ENCODE measurements around the gene OXER1.

OXER1 gene

DNA sequence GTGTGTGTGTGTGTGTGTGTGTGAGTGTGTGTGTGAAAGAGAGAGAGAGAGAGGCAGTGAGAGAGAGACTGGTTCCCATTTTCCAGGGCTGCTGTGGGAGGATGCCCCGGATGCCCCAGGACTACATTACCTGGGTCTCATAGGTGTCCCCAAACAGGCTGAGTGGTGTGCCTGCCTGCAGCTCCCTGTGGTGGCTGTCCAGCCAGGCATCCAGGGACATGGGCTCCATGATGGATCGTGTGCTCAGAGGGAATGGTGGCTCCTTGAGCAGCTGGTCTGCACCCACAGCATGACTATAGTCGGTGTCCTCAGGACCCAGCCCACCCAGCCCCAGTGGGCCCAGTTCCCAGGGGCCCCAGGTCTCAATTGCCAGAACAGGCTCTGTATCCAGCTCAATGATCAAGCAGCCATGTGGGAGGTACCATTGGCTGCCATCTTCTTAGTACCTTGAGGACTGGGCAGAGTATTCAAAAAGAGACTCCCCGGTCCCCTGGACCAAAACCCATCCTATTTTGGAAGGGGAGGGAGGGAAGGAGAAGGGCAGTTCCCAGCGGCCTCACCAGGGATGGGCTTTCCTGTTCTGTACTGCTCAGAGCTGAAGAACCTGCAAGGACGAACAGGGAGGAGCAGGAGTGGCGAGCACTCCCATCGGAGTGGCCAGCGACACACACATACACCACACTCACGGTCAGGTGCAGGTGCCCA, 5.8 kb upstream of the OXER1 start:
- DNase-seq (ENCODE audit: low read depth in 2 of 2) = no peak

DNA sequence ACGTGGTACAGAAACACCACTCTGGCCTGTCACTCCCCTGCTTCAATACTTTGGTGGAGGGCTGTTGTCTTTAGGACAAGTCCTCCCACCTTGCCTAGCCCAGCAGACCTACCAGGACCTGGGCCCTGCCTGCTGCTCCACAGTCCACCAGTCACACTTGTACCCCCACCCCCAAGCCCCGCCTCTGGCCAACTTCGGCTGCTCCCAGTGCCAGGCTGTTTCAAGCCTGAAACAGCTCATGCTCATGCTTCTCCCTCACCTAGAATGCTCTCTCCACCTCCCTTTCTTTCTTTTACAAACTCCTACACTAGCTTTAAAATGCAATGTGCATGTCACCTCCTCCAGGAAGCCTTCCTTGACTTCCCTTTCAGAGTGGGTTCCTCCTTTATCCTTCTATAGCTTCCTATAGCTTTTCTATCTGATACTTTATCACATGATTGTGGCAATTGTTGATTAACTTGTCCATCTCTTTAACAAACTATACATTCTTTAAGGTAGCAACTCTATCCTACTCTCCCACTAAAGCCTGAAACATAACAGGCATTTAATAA, 4.8 kb upstream of the OXER1 start:
- DNase-seq (ENCODE audit: low read depth in 2 of 2) = no peak

DNA sequence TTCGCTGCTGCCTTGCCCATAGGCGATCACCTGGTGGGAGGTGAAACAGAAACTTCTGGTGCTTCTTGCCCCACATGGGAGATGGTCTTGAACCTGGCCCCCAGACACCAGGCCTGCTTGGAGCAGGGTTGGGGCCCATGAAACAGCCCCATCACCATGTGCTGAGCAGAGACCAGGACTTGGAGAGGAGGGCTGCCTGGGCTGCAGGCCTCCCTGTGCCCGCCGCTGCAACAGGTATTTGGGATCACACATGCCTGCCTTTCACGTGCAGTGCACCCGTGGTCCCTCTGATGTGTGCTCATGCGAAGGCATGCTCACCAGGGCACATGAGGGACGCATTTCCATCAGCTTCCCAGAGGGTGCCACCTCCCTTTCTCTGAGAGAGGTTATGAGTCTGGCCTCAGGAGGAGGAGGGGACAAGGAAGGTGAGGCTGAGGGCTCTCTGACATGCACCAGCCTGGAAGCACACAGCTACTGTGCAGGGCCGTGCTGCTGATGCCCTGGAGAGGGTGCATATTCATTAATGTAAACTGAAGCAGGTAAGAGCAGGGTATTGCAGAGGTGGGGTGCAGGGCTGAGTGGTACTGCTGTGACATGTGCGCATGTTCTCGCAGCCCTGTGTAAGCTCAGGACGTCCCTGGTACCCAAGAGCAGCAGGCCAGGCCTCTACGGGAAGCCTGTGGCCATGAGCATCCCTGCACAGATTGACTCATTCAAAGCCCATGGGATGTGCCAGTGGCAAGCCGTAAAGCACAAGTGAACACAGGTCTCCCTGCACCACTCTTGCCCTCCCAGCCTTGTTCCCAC, 4.2 kb upstream of the OXER1 start:
- no peak for DNase-seq (ENCODE audit: low read depth in 2 of 2)

DNA sequence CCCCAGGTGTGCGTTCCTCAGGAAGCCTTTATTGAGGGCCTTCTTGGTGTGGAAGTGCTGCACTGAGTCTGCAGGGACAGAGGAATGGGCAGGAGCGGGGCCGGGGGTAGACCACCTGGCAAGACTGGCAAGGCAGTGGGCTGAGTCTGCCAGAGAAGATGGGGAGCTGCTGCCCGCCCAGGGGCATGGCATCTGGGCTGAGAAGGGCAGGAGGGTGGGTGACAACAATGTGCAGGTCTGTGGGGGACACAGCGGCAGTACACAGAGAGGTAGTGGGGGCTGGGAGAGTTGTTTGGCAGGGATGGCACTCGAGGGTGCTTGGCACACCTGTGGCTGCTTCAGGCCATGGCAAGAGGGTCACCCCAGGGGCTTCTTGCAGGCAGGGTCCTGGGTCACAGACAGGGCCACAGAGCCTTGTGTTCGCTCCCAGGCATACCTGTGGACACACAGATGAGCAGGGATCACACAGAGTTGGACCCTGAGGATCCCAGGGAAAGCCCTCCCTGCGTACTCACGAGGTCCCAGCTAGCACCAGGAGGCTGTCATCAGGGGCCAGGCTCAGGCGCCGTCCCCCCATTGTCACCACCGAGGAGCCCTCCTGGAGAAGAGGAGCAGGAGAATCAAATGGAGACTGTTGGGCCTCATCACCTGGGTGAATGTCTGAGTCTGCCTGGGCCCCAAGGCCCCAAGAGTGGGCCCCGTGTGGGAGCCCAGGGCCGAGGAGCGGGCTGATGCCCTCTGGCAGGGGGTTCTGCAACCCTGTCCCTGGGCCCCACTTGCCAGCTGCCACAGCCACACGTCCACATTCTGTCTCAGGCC, 3.4 kb upstream of the OXER1 start:
- no peak for DNase-seq (ENCODE audit: low read depth in 2 of 2)

DNA sequence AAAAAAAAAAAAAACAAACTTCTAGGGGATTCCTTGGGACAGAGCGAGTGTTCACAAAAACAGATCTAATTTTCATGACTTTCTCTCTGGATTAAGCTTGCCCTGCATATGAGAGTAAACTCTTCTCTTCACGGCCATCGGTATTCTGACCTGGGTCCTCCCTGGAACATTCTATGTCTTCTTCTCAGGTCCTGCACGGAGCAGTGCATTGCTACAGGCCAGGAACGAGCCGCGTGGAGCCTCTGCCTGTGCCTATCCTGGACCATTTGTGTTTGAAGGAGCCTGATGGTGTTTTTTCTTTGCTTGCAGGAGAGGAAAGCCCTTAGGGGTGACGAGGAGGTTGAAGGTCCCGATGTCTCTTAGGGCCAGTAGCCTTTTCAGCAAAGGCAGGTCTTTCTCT, 1.8 kb upstream of the OXER1 start:
- DNase-seq (ENCODE audit: low read depth in 2 of 2) = no peak

DNA sequence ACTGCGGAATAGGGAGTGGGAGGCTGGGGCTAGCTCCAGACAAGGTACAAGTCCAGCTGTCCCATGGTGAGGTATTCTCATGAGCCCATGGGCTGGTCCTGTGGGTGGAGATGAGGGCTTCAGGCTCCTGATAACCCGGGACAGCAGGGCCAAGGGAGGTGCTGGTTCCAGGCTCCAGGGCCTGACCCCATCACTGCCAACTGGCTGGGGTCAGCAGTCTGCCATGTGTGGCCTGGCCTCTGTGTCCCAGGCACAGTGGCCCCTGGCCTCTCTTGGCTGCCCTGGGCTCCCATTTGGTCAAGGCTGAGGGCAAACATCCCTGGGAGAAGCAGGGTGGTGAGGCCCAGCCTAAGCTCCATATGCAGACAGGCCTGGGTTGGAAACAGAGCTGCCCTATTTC, 966 bp upstream of the OXER1 start:
- DNase-seq (ENCODE audit: low read depth in 2 of 2) = no peak

DNA sequence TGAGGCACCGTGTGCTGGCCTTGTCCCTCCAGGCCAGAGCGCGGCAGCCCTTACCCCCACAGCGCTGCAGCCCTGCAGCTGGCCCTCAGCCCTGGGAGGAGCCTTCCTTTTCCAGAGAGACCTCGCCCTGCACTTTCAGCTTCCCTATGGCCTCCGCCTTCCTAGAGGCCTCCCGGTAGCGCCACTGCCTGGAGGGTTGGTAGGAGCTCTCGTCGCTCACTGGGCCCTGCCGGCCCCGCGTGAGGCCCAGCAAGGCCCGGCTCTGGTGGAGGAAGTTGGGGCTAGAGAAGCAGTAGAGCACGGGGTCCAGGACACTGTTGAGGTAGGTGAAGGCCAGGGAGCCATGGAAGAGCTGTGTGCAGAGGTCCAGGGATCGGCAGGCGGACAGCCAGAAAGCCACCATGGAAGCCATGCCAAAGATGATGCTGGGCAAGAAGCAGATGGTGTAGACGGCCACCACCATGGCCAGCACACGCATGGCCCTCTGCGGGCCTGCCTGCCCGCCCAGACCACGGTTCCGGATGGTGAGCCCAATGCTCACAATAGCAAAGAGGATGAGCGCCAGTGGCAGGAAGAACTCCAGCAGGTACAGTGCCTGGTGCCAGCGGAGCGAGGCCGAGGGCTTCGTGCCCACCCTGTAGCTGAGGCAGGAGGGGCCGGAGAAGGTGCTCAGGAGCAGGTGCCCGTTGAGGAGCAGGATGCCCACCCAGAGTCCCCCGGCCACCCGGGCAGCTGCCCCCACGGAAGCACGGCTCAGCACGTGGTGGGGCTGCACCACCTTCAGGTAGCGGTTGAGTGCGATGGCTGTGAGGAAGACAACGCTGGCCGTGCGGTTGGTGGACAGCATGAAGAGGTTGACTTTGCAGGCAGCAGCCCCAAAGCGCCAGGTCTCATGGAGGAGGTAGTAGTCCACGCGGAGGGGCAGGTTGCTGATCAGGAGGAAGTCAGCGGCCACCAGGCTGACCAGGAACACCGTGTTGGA, 821 bp downstream of the OXER1 start:
- DNase-seq (ENCODE audit: low read depth in 2 of 2) = no peak

DNA sequence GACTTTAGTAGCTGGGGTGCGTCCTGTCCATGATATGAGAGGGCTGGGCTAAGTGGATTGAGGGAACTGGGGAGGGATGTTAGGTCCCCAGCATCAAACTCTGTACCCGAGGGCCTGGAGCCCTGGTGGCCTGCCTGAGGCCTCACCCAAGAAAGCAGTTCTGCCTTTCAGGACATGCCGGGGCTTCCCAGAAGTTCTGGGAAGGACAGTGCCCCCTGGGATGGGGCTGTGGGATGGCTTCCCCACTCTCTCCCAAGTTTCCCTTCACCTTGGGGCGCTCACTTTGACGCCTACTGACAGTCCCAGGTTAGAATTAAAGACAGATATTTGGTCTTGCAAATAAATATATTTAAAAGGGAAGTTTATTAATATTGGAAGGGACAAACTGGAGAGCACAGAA, 1.8 kb downstream of the OXER1 start:
- no peak for DNase-seq (ENCODE audit: low read depth in 2 of 2)

DNA sequence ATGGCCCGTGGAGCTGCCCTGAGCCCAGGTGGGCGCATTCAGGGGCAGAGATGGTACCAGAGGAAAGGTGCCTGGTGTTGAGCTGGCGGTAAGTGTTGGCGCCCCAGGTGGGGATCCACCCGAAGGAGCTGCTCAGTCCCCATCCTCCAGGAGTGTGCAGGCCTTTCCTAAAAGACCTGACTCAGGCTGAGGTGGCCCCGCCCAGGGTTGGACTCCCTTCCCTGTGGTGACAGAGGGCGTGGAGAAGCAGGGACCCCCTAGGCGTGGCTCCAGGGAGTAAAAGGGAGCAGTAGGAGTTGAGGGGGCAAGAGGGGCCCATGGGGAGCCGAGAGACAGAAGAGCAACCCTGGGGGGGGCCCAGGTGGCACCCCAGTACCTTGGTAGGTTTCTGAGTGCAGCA, 2.4 kb downstream of the OXER1 start:
- DNase-seq (ENCODE audit: low read depth in 2 of 2) = no peak

DNA sequence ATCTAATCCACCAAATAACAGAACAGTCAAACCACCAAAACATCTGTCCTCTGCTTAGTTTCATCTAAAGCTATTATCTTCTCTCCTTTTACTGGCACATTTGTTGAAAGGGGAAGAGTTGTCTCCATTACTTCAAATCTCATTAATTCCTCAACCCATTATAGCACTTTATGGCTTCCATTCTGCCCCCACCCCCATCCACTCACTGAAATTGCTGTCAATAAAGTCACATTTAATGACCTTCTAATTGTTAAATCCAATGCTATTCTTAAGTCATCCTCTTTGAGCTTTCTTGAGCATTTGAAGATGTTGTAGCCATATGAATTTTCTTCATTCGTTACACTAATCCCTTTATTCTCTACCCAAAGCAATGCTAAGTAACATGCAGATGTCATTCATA, 5.2 kb downstream of the OXER1 start:
- DNase-seq (ENCODE audit: low read depth in 2 of 2) = no peak

DNA sequence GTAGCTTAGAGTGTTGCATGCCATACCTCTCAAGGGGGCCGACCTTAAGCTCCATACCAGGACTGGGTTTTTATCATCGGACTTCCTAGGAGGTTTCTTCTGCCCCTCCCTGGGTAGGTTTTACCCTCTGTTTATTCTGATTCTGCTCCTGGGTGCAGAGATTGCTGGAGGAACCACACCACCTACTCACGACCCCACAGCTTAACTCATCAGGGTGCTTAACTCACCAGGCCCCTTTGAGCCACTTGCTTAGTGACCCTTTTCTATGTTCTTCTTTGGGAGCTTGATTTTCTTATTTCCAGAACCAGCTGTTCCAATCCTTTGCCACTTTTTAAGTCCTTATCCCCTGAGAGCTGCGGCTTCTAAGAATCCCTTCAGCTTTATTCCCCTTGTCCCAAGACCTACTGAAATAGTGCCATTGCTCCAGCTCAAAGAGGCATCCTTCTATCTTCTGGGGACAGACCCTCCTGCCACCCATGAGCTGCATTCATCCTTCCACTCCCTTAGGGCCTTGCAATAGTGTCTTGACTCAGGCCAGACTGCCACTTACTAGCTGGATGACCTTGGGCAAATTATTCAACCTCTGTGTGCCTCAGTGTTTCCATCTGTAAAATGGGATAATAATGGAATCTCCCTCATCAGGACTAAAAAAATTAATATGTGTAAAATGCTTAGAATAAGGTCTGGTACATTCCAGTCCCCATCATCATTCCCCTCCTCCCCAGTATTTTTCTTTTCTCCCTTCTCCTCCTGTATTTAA, 5.8 kb downstream of the OXER1 start:
- no peak for DNase-seq (ENCODE audit: low read depth in 2 of 2)

DNA sequence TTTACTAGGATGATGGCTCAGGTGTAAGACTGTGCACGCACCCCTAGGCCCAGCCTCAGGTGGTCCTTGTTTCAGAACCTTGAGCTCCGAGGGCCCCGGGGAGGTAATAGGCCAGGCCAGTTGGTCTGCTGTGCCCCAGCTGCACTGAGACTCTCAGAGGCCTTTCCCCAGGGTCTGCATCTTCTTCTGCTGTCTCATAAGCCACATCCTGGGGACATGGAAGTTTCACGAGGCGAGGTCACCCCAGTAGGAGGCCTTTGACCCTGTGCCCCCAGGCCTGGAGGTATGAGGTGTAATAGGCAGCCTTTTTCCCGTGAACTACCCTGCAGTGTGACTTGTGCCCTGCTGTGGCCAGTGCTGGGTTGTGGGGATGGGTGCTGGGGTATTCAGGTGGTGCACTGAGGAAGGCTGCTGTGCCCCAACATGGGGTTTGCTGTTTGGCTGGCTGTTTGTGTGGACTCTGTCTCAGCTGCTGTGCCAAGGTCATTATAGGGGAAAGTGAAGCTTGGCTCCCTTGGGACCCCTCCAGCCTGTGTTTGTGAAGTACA, 6.9 kb downstream of the OXER1 start:
- no peak for DNase-seq (ENCODE audit: low read depth in 2 of 2)

DNA sequence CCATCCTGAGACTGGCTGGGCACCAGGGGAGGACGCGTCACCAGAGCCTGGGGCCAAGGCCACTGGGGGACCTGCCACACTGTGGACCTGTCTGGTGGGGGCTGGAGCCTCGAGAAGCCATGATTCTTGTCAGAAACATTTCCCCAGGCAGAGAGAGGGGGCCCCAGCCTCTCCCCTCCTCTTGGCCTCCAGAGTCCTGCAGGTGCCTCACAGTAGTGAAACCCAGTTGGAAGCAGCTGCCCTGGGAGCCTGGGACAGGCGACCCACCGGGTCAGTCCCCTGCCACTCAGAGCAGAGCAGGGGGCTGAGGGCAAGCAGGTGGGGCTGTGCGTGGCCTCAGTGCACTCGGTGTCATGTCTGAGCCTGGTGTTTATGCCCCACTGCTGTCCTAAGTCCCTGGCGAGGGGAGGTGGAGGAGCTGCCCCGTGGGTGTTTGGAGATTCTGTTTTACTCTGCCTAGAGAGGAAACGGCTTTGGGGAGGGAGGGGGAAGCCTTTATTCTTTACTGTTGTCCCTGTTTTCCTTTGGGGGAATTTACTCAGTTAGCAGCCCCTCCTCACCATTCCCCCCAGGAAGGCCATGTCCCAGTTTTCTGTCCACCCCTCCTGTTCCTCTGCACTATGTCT, 7.7 kb downstream of the OXER1 start:
- DNase-seq (ENCODE audit: low read depth in 2 of 2) = no peak

DNA sequence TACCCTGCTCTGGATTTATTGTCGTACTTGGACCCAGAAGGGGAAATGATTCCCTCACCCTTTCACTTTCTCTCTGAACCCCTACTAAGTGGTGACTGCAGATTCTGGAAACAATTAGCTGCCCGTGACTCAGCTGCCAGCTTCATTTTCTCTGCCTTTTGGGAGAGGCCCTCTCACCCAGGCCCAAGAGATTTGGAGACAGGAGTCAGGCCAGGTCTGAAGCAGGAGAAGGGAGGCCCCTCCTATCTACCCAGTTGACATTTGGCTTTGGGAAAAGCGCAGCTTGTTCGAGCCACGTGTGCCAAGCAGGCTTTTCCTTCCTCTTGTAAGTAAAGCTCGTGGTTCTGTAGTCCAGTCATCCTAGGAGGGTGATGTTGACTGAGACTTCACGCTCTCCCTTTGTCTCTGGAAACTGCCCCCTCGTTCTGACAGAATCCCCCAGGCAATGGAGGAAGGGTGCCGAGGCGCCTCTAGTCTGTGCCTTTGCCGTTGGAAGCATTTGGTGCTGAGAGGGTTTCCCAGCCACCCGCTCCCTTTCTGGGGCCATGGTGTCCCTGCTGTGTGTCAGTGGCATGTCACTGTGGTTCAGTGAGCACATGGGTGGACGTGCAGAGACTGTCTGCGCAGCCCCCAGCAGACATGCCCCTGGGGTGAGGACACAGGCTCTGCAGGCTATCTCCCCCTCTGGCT, 8.6 kb downstream of the OXER1 start:
- DNase-seq (ENCODE audit: low read depth in 2 of 2) = no peak

DNA sequence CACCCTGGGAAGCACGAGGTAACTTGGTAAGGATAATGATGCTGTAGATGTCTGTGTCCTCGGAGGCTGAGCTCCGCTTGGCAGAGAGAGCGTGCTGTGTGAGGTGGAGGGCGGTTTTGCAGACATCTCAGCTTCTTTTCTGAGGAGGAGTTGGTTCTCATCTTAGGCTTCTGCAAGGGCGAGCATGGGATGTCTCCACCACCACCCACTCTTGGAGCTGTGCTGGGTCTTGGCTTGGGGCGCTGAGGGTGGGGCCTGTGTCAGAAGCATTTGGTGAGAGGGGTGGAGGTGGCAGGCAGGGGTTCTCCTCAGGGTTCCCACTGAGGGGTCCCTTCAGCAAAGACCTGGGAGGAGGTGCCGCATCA, 9.2 kb downstream of the OXER1 start:
- DNase-seq (ENCODE audit: low read depth in 2 of 2) = no peak

DNA sequence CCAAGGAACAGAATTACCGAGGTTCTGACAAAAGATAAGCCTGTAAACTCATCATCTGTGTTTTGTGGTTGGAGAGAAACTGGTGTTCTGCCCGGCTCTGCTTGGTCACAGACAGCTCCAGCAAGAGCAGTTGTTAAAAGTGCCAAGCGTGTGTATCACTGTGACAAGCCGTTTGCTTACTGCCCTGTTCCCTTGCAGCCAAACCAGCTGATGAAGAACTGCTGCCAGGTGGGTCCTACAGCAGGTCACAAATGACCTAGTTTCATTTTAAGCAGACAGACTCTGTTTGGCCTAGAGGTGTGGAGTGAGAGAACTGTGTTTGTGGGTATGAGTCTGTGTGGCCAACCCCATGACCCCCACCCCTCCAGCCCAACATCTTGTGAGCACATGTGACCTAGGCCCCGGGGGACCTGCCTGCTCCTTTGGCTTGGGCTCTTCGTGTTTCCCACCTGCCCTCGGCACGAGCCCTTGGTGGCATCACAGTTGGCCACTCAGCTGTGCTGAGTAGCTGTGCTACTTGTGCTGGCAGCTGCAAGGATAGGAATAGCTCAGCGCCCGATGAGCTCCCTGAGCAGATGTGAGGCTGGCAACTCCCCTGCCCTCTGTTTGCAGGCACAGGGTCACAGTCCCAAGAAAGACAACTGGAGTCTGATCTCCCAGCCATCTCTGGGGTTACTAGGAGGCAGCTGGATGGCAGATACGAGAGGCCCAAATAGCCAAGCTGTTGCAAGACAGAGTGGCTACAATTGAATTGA, 9.7 kb downstream of the OXER1 start:
- no peak for DNase-seq (ENCODE audit: low read depth in 2 of 2)

DNA sequence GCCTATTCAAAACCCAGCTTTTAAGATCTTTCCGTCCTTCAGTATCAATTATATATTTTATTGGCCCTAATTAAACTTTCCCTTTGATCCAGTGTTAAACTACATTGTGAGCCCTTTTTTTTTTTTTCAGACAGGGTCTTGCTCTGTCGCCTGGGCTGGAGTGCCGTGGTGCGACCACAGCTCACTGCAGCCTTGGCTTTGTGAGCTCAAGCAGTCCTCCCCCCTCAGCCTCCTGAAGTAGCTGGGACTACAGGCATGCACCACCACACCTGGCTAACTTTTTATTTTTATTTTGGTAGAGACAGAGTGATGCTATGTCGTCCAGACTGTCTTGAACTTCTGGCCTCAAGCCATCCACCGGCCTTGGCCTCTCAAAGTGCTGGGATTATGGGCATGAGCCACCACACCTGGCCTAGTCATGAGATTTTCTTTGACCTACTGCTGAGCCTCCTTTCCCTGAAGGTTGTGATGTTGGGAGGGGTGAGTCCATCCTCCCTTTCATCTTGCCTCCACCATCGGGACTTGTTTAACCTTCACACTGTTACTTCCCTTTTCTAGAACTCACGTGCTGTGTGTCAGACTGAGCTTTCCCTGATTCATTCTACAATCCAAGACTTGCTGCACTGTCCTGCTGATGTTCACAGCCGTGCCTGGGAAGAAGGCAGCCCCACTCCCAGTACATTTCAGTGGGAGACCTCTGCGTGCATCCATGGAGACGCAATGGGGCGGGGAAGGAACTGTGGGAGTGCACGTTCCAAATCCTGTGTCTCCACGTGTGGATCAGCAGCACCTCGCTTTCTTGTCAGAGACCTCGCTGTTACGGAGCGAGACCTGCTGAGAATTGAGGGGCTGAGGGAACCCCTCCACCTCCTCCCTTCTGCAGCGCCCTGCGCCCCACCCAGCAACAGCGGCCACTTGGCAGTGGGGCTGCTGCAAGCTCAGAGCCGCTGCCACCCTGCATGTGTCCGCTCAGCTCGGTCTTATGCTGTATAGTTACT, 10.8 kb downstream of the OXER1 start:
- no peak for DNase-seq (ENCODE audit: low read depth in 2 of 2)
